ENCODE data around the gene EFCAB10.
A peak's percentile ranks its signal among the peaks of the same experiment; 100 is the strongest.
"Not testable (repeated sequence)": the region's sequence is repeated elsewhere in the genome, so short reads cannot be mapped to it uniquely, and the experiment has no call there.

The EFCAB10 gene

DNA sequence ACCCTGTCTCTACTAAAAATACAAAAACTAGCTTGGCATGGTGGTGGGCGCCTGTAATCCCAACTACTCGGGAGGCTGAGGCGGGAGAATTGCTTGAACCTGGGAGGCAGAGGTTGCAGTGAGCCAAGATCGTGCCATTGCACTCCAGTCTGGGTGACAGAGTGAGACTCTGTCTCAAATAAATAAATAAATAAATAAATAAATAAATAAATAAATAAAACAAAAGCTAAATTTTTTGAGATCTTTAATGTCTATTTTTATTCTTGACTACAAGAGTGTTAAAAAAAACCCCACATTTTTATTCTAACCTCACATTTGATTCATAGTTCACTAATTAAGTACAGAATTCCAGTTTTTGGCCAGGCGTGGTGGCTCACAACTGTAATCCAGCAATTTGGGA, 53.6 kb downstream of the EFCAB10 start:
- not testable (repeated sequence) for DNase-seq

DNA sequence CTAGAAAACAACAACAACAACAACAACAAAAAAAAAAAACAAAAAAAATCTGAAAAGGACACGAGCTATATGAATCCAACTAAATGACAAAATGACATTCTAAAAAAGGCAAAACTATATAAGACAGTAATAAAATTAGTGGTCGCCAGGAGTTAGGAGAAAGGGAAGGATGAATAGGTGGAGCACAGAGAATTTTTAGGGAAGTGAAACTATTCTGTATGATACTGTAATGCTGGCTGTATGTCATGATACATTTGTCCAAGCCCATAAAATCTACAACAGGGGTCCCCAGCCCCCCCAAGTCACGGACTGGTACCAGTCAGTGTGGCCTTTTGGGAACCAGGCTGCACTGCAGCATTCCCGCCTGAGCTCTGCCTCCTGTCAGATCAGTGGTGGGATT, 56.5 kb downstream of the EFCAB10 start:
- no peak for DNase-seq

DNA sequence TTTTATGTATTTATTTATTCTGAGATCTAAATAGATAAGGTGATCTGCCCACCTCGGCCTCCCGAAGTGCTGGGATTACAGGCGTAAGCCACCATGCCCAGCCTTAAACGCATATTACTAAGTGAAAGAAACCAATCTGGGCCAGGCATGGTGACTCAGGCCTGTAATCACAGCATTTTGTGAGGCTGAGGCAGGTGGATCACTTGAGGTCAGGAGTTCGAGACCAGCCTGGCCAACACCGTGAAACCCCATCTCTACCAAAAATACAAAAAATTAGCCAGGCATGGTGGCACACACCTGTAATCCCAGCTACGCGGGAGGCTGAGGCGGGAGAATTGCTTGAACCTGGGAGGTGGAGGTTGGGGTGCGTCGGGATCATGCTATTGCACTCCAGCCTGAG, 56.9 kb downstream of the EFCAB10 start:
- not testable (repeated sequence) for DNase-seq

DNA sequence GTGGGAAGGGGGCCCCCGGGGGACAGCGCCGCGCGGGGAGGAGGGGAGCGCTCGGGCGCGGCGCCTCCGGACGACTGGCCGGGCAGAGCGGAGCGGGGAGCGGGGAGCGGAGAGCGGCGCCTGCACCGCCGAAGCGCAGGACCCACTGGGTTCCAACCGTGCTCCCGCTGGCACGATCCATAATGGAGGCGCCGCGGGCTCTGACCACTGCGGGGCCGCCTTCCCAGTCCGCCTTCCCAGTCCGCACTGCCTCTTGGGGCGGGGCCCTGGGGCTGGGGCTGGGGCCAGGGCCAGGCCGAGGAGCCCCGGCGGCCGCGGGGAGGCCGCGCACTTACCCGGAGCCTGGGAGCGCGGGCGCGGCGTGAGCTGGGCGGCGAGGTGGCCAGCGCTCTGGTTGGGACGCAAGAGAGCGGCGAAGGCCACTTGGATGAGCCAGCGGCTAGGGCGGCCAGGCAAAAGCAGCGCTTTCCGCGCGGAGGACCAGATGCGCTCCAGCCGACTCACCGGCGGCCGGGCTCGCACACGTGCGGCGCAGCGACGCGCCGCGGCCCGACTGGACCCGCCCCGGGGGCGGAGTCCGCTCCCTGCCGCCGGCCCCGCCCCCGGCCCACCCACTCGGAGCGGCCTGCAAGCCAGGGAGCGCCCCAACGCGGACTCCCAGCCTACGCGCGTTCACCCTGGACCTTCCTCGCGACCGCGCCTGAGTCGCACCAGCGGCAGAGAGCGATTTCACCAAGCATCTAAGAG, 59.4 kb downstream of the EFCAB10 start, which contains the start of gene PUS7:
TSS of gene PUS7 (minus strand) at position 555 of the 747 bp plus-strand sequence. CDS start 13,759 bp downstream, outside the sequence.
- peak; percentile 84 to 85 for DNase-seq

DNA sequence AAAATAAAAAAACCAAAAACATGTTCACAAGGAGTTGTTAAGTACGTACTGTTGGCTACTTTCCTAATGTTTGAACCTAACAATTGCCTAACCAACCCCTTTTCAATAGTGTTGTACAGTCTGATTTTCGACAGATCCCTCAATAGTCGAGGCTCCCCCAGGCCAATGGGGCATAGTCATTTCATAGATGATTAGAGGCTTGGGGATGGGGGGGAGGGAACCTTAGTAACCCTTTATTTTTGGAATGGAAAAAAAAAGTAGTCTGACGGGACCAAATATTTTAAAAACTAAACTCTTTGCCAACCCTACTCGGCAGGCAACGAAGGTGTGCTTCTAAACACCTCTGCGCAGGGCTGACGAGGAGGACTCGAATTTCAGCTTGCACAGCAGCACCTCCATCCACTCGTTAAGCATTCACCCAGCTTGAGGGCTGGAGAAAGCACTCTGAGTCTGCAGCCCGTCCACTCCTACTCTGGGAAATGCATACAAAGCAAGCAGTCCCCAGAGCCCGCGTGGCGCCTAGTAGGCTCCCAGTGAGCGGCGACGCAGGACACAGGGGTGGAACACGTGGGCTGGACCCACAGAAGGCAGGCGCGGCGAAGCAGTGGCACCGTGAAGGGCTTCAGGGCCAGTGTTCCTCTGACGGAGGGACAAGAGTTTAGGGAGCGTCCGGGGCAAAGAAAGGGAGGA, 60.1 kb downstream of the EFCAB10 start:
- peak; percentile 19 to 31 for DNase-seq

DNA sequence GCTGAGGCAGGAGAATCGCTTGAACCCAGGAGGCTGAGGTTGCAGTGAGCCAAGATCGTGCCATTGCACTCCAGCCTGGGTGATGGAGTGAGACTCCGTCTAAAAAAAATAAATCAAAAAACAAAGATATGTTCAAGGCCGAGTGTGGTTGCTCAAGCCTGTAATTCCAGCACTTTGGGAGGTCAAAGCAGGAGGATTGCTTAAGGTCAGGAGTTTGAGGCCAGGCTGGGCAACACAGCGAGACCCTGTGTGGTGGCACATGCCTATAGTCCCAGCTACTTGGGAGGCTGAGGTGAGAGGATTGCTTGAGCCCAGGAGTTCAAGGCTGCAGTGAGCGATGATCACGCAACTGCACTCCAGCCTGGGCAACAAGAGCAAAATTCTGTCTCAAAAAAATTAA, 60.7 kb downstream of the EFCAB10 start:
- not testable (repeated sequence) for DNase-seq

DNA sequence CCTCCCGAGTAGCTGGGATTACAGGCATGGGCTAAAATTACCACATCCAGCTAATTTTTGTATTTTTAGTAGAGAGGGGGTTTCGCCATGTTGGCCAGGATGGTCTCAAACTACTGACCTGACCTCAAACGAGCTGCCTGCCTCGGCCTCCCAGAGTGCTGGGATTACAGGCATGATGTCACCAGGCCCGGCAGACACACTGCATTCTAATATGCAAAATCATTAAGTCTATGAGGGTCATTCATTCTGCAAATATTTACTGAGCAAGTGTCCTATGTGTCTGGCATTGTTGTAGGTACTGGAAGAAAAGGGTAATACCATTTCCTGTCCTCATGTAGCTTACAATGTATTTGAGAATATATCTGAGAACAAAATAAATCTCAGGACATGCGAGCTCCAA, 61.9 kb downstream of the EFCAB10 start:
- DNase-seq = no peak

DNA sequence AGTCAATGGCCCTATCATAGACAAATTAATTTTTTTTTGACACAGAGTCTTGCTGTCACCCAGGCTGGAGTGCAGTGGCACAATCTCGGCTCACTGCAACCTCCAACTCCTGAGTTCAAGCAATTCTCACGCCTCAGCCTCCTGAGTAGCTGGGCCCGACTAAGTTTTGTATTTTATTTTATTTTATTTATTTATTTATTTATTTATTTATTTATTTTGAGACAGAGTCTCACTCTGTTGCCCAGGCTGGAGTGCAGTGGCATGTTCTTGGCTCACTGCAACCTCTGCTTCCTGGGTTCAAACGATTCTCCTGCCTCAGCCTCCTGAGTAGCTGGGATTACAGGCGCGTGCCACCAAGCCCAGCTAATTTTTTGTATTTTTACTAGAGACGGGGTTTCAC, 65.7 kb downstream of the EFCAB10 start:
- not testable (repeated sequence) for DNase-seq
